CD4-positive, alpha-beta T cell treated with Interferon gamma for 1 hour (primary cell): Measurements from ENCODE around the gene RHBDF2.

Source experiments
- DNase-seq: peaks from one replicate; pipeline ENCODE4 v3.0.0-alpha.2; 2020

The RHBDF2 gene

GRCh38 chr17:76501018-76501826 is at the start of gene RHBDF2:
TSS of gene RHBDF2 (minus strand) at chr17:76501423. CDS start at chr17:76481524, 19,899 bp downstream.
- DNase-seq = peak; percentile 95

GRCh38 chr17:76549539-76549938 is 48.3 kb upstream of the RHBDF2 start:
- DNase-seq = no peak

DNA sequence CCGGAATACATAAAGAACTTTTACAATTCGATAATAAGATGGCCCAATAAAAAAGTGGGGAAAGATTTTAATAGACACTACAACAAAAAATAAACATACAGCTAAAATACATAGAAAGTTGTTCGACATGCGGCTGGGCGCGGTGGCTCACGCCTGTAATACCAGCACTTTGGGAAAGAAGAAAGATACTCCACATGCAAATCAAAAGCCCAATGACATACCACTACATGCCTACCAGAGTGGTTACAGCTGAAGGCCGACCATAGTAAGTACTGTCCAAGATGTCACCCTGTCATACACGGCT is 47.9 kb upstream of the RHBDF2 start:
- no peak for DNase-seq

GRCh38 chr17:76548378-76549214 is 47.4 kb upstream of the RHBDF2 start:
- DNase-seq = no peak

- DNase-seq = no peak
Observed at GRCh38 chr17:76547642-76548202, 46.5 kb upstream of the RHBDF2 start.

GRCh38 chr17:76547183-76547641 is 46.0 kb upstream of the RHBDF2 start:
- DNase-seq = peak; percentile 64

DNA sequence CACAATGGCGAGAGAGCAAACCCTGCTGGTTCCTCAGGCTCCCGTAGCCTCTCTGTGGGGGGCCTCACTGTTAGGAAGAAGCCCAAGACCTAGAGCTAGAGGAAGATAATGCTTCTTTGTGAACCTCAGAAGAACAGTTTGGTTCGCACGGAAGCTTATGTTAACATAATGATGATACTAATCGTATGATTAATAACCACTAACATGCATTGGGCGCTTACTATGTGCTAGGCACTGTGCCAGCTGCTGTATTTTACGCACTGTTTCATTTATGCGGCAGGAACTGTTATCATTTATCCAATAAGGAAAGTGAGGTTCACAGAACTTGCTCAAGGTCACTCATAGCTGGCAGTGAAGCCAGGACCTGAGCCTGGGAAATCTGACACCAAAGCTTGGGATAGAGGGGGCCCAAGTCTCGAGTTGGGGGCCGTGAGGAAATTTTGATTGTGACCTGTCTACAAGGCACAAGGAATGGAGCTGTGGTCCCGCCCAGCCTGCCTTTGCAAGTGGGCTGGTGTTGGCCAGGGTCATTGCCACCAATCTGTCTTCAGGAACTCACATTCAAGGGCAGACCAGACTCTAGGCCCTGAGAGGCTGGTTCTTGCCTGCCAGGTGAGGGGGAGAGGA is 45.4 kb upstream of the RHBDF2 start:
- no peak for DNase-seq

GRCh38 chr17:76545918-76546555 is 44.8 kb upstream of the RHBDF2 start:
- no peak for DNase-seq

DNA sequence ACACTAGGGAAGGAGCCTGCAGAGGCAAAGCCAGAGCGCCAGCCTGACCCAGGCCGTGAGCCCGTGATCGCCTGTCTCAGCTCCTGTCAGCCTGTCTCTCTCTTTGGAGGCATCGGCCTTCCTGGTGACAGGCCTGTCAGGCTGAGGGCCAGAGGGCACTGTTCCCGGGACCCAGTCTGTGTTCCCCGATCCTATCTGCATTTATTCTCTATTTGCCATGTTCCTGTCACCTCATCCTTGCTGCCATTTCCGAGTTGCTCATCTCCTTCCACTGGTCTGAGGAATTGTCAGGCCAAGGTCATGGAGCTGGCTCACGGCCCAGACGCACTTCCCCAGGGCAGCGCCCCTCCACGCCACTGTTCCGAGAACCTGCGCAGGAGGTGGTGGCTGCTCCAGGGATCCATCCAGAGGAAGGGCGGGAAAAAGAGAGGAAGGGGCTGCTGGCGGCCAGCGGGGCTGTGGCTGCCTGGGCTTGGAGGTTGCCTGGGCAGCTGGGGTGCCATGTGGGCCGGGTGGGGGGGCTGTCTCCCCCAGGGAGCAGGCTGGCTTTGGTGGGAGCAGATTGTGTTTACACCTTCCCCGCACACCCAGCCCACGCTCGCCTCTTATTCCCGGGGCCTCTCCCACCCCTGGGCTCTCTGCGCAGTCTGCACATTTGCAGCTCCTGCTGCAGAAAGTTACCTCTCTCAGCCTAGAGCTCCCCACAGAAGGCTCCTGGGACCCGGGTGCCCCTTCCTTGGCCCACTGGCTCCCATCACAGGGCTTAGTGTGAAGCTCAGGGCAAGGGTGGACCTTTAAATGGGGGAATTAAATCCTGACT is 43.5 kb upstream of the RHBDF2 start:
- no peak for DNase-seq

GRCh38 chr17:76543826-76544545 is 42.8 kb upstream of the RHBDF2 start:
- no peak for DNase-seq

- no peak for DNase-seq
Observed at GRCh38 chr17:76543482-76543825, 42.2 kb upstream of the RHBDF2 start.

DNA sequence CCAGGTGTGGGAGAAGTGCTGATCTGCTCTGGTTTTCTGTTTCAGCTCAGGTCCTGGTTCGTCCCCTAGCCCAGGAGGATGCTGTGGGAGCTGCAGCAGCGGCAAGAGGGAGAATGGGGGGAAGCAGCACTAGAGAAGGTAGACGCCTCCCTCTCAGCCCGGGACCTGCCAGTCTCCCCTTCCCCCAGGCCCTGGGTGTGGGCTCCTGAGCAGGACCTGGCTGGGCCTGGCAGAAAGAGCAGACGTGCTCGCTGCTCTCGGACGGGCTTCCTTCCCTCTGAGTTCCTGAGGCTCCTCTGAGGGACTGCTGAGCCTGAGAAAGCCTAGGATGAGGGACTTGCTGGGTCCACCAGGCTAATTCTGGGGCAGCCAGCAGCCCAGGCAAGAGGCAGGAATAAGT is 41.8 kb upstream of the RHBDF2 start:
- no peak for DNase-seq

- DNase-seq = no peak
Observed at GRCh38 chr17:76542566-76542971, 41.3 kb upstream of the RHBDF2 start.

- no peak for DNase-seq
Observed at GRCh38 chr17:76541739-76542454, 40.7 kb upstream of the RHBDF2 start.

DNA sequence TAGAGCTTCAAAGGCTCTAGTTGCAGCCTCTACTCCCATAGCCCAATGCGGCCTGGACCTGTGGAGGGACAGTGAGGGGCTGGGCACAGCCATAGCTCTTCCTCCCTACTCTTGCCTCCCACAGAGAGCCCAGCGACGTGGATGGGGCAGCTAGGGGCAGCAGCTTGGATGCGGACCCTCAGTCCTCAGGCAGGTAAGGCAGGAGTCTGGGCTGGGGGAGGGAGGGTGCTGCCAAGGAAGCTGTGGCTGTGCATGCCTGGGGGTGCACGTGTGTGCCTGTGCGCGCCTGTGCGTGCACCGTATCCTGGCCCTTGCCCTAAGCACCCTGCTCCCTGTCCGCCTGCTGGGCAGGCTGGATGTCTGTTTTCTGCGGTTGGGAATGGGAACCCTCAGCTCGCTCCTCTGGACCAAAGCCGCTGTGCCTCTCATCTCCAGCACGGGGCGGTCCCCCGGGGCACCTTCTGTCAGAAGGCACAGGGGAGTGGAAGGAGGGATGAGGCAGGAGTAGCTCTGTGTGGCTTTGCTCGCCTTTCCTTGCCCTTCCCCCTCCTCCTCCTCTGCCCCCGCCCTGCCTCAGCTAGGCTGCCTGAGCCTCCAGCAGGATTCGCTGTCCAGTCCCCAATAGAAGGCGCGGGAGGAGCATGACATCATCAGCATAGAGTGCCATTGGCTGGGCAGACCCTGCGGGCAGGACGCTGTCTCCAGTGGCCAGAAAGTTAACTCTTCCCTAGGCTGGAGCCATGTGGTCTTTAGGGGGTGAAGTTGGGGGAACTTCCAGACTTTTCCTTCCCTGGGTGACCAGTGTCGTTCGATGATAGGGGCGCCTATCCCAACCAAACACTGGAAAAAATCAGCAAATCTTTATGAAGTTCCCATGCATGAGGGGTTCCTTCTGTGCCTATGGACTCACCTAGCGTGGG is 39.4 kb upstream of the RHBDF2 start:
- peak; percentile 58 for DNase-seq

DNA sequence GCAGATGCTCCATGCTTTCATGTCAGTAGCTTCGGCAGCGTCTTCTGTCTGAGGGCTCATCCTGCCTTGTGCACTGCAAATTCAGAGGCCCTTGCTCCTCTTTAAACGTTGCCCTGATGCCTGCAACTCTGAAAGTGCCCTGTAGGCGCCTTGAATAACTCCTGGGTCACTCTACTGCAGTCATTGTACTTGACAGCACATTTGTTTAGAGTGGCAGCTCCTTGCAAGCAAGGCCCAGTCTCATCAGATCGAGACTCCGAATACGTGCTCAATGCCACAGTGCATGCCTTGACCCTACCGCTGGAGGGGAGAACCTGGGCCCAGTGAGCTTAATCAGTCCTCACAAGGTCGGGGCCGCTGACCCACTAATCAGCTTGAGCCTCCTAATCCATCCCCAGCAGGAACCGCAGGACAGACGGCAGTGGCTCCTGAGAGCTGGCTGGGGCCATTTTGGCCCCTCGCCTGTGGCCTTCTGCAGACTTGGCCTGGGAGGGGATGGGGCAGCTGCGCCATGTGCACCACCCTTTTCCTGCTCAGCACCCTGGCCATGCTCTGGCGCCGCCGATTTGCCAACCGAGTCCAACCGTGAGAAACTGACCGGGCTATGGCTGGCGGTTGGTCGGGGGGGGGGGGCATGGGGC is 38.5 kb upstream of the RHBDF2 start, which contains the start of gene PRCD:
Gene PRCD, plus strand, starts transcription at position 414 of the 641 bp plus-strand sequence. Its CDS starts 98 bp downstream, at position 512.
- no peak for DNase-seq

- DNase-seq = no peak
Observed at GRCh38 chr17:76538941-76539570, 37.8 kb upstream of the RHBDF2 start.

GRCh38 chr17:76538281-76538931 is 37.2 kb upstream of the RHBDF2 start:
- DNase-seq = no peak
